Muscle of back (tissue), 11 donors: ENCODE results near the gene FOXP1. TPM values are rescaled to one million over a fixed set of nuclear protein-coding genes. Genes with fewer than 3 reads are reported as not detected.
"Not testable (repeated sequence)": the region's sequence is repeated elsewhere in the genome, so short reads cannot be mapped to it uniquely, and the experiment has no call there.

Experiments used
- DNase-seq, 3 donors: peaks; one replicate each; pipeline versions ENCODE4 v3.0.0 to v3.0.0-alpha.2; 2013
- polyA plus RNA-seq, 10 donors: library from polyadenylated mRNA; unstranded; fragments of 120-200 nt; gene quantifications; one replicate each; pipeline ENCODE4 v1.2.1, GENCODE V29; 2013; ENCODE audit not compliant: insufficient read length in 10 of 10

FOXP1 gene
- polyA plus RNA-seq, 10 donors = 17.1 to 26.3 (median 20.8) TPM

GRCh38 chr3:71453822-71454511 lies 129.6 kb downstream of the FOXP1 start:
- DNase-seq = no peak

- DNase-seq = no peak
These were observed 130.2 kb downstream of the FOXP1 start for GRCh38 chr3:71453319-71453718.

GRCh38 chr3:71451812-71452211 lies 131.7 kb downstream of the FOXP1 start:
- DNase-seq = no peak

- DNase-seq = no peak
These were observed 132.5 kb downstream of the FOXP1 start for GRCh38 chr3:71451060-71451459.

- DNase-seq = no peak
These were observed 133.4 kb downstream of the FOXP1 start for GRCh38 chr3:71450162-71450561.

GRCh38 chr3:71447803-71448202 lies 135.7 kb downstream of the FOXP1 start:
- DNase-seq = no peak

GRCh38 chr3:71447197-71447596 lies 136.3 kb downstream of the FOXP1 start:
- no peak for DNase-seq

GRCh38 chr3:71446734-71447133 lies 136.8 kb downstream of the FOXP1 start:
- no peak for DNase-seq

GRCh38 chr3:71446260-71446659 lies 137.3 kb downstream of the FOXP1 start:
- no peak for DNase-seq

- DNase-seq = no peak
These were observed 138.7 kb downstream of the FOXP1 start for GRCh38 chr3:71444861-71445259.

- peak; percentile 33 to 56 (median 34) for DNase-seq
These were observed 139.3 kb downstream of the FOXP1 start for GRCh38 chr3:71444028-71444860.

- DNase-seq = no peak
These were observed 140.2 kb downstream of the FOXP1 start for GRCh38 chr3:71443332-71443731.

- DNase-seq = no peak
These were observed 140.9 kb downstream of the FOXP1 start for GRCh38 chr3:71442652-71443042.

GRCh38 chr3:71441925-71442651 lies 141.4 kb downstream of the FOXP1 start:
- DNase-seq = no peak

GRCh38 chr3:71441217-71441924 lies 142.2 kb downstream of the FOXP1 start:
- no peak for DNase-seq

- no peak for DNase-seq
These were observed 144.6 kb downstream of the FOXP1 start for GRCh38 chr3:71438904-71439303.

- DNase-seq = no peak
These were observed 145.3 kb downstream of the FOXP1 start for GRCh38 chr3:71438071-71438685.

- peak in 1 of 3 donors; percentile 61 for DNase-seq
These were observed 147.2 kb downstream of the FOXP1 start for GRCh38 chr3:71436337-71436736.

GRCh38 chr3:71435836-71436235 lies 147.7 kb downstream of the FOXP1 start:
- DNase-seq = not testable (repeated sequence)

GRCh38 chr3:71433631-71434030 lies 149.9 kb downstream of the FOXP1 start:
- DNase-seq = no peak
